HEK293 (cell line): ENCODE results near the gene CYTH3.
A peak's percentile ranks its signal among the peaks of the same experiment; 100 is the strongest.

ENCODE experiments used
- CTCF ChIA-PET: fragments of 350-600 bp; formaldehyde crosslinking; extraction: SDS; loops from one replicate; lab custom pipeline; 2021; ENCODE audit warnings: antibody characterized with exemption; lab: Yijun Ruan, JAX
- POLR2A ChIA-PET: fragments of 300-600 bp; formaldehyde crosslinking; extraction: SDS; loops from one replicate; lab custom pipeline; 2020; ENCODE audit warnings: antibody characterized with exemption, inconsistent platforms; lab: Yijun Ruan, JAX
- H3K27ac ChIP-seq: fragments of 200-500 bp; sonication (Bioruptor generic); 2 replicates; pipeline ENCODE4 v1.5.1; 2014; ENCODE audit warnings: low read depth, low read length, control low read depth, inconsistent platforms; ENCODE audit errors: extremely low read depth
- H3K36me3 ChIP-seq, 2 experiments: fragments of 200-500 bp in 1 of 2; sonication (Bioruptor generic) in 1 of 2; 1 replicate in 1 of 2; 2 replicates in 1 of 2; pipeline ENCODE4 v1.5.1; 2014 to 2017; ENCODE audit warnings: inconsistent platforms in 2 of 2, low read length in 2 of 2; ENCODE audit not compliant: control insufficient read depth in 2 of 2, insufficient read depth in 1 of 2
- H3K4me1 ChIP-seq: fragments of 200-500 bp; sonication (Bioruptor generic); 2 replicates; pipeline ENCODE4 v1.5.1; 2014; ENCODE audit warnings: mild to moderate bottlenecking, low read length, inconsistent platforms; ENCODE audit not compliant: control insufficient read depth, insufficient read depth
- H3K4me3 ChIP-seq: 2 replicates; pipeline ENCODE4 v1.5.1; 2011; ENCODE audit warnings: low read depth, mild to moderate bottlenecking, control low read depth, low read length, moderate library complexity
- H3K9me3 ChIP-seq: fragments of 200-500 bp; sonication (Bioruptor generic); 2 replicates; pipeline ENCODE4 v1.5.1; 2014; ENCODE audit warnings: low read depth, low read length, inconsistent platforms; ENCODE audit not compliant: control insufficient read depth, insufficient read depth
- ATF2 ChIP-seq: fragments of 450-650 bp; formaldehyde crosslinking; IDR thresholded peaks from 2 replicates; pipeline ENCODE4 v1.5.1; 2016; ENCODE audit warnings: missing biosample characterization, missing genetic modification characterization, low read depth
- GFI1B ChIP-seq: fragments of 450-650 bp; formaldehyde crosslinking; IDR thresholded peaks from 2 replicates; pipeline ENCODE4 v1.5.1; 2016; ENCODE audit warnings: missing biosample characterization, missing genetic modification characterization
- GLIS1 ChIP-seq: fragments of 450-650 bp; formaldehyde crosslinking; IDR thresholded peaks from 2 replicates; pipeline ENCODE4 v1.5.1; 2016; ENCODE audit warnings: missing biosample characterization, missing genetic modification characterization
- HIC1 ChIP-seq: fragments of 450-650 bp; formaldehyde crosslinking; IDR thresholded peaks from 2 replicates; pipeline ENCODE4 v1.5.1; 2016; ENCODE audit warnings: missing biosample characterization, missing genetic modification characterization
- INSM2 ChIP-seq: fragments of 450-650 bp; formaldehyde crosslinking; IDR thresholded peaks from 2 replicates; pipeline ENCODE4 v1.5.1; 2016; ENCODE audit warnings: missing biosample characterization, missing genetic modification characterization
- KLF8 ChIP-seq: fragments of 450-650 bp; formaldehyde crosslinking; IDR thresholded peaks from 2 replicates; pipeline ENCODE4 v1.5.1; 2016; ENCODE audit warnings: missing biosample characterization, missing genetic modification characterization
- SCRT2 ChIP-seq: fragments of 450-650 bp; formaldehyde crosslinking; IDR thresholded peaks from 2 replicates; pipeline ENCODE4 v1.5.1; 2016; ENCODE audit warnings: missing biosample characterization, missing genetic modification characterization
- SP7 ChIP-seq: fragments of 450-650 bp; formaldehyde crosslinking; IDR thresholded peaks from 2 replicates; pipeline ENCODE4 v1.5.1; 2016; ENCODE audit warnings: missing biosample characterization, missing genetic modification characterization
- ZBTB17 ChIP-seq: fragments of 450-650 bp; formaldehyde crosslinking; IDR thresholded peaks from 2 replicates; pipeline ENCODE4 v1.5.1; 2016; ENCODE audit warnings: missing biosample characterization, missing genetic modification characterization
- ZFHX2 ChIP-seq: fragments of 450-650 bp; formaldehyde crosslinking; conservative IDR thresholded peaks from 2 replicates; pipeline ENCODE4 v1.5.1; 2016; ENCODE audit warnings: missing biosample characterization, missing genetic modification characterization
- ZNF114 ChIP-seq: fragments of 450-650 bp; formaldehyde crosslinking; IDR thresholded peaks from 2 replicates; pipeline ENCODE4 v1.5.0; 2017; ENCODE audit warnings: missing biosample characterization, missing genetic modification characterization
- ZNF133 ChIP-seq: fragments of 450-650 bp; formaldehyde crosslinking; IDR thresholded peaks from 2 replicates; pipeline ENCODE4 v1.5.1; 2016; ENCODE audit warnings: missing biosample characterization, missing genetic modification characterization
- ZNF157 ChIP-seq: fragments of 450-650 bp; formaldehyde crosslinking; IDR thresholded peaks from 2 replicates; pipeline ENCODE4 v1.5.1; 2016; ENCODE audit warnings: missing biosample characterization, missing genetic modification characterization
- ZNF19 ChIP-seq: fragments of 450-650 bp; formaldehyde crosslinking; IDR thresholded peaks from 2 replicates; pipeline ENCODE4; 2016; ENCODE audit warnings: missing biosample characterization, missing genetic modification characterization, low read depth
- ZNF37A ChIP-seq: fragments of 450-650 bp; IDR thresholded peaks from 2 replicates; pipeline ENCODE4 v1.5.1; 2018; ENCODE audit warnings: missing biosample characterization, missing genetic modification characterization
- ZNF416 ChIP-seq: fragments of 450-650 bp; formaldehyde crosslinking; IDR thresholded peaks from 2 replicates; pipeline ENCODE4 v1.5.1; 2016; ENCODE audit warnings: missing biosample characterization, missing genetic modification characterization
- ZNF426 ChIP-seq: fragments of 450-650 bp; formaldehyde crosslinking; IDR thresholded peaks from 2 replicates; pipeline ENCODE4 v1.5.1; 2017; ENCODE audit warnings: missing biosample characterization, missing genetic modification characterization, mild to moderate bottlenecking, inconsistent platforms, moderate library complexity
- ZNF571 ChIP-seq: fragments of 450-650 bp; formaldehyde crosslinking; IDR thresholded peaks from 2 replicates; pipeline ENCODE4 v1.5.0; 2017; ENCODE audit warnings: missing biosample characterization, missing genetic modification characterization
- ZNF623 ChIP-seq: fragments of 450-650 bp; formaldehyde crosslinking; IDR thresholded peaks from 2 replicates; pipeline ENCODE4 v1.5.1; 2016; ENCODE audit warnings: missing biosample characterization, missing genetic modification characterization
- ZNF629 ChIP-seq: fragments of 450-650 bp; formaldehyde crosslinking; IDR thresholded peaks from 2 replicates; pipeline ENCODE4 v1.5.1; 2017; ENCODE audit warnings: missing biosample characterization, missing genetic modification characterization
- ZNF654 ChIP-seq: fragments of 450-650 bp; formaldehyde crosslinking; IDR thresholded peaks from 2 replicates; pipeline ENCODE4 v1.5.1; 2016; ENCODE audit warnings: low read depth, missing biosample characterization, missing genetic modification characterization
- ZNF692 ChIP-seq: fragments of 450-650 bp; formaldehyde crosslinking; IDR thresholded peaks from 2 replicates; pipeline ENCODE4 v1.5.1; 2016; ENCODE audit warnings: missing biosample characterization, missing genetic modification characterization
- ZNF791 ChIP-seq: fragments of 450-650 bp; formaldehyde crosslinking; IDR thresholded peaks from 2 replicates; pipeline ENCODE4 v1.5.1; 2016; ENCODE audit warnings: missing biosample characterization, missing genetic modification characterization

CYTH3 gene

GRCh38 chr7:6146666-6147065 is 125.8 kb downstream of the CYTH3 start:
- peaks cover 42 to 85% of the 10 kb centered on the region in 2 experiments for H3K36me3 ChIP-seq
- CTCF ChIA-PET: interaction anchor here (0.6 kb wide), 1 partner anchor 149 kb away, joined by 3 read pairs; no protein-coding TSS in a partner anchor

GRCh38 chr7:6143997-6144396 is 128.4 kb downstream of the CYTH3 start:
- POLR2A ChIA-PET: no interaction called here
- H3K4me3 ChIP-seq: no peak overlapping the region
- H3K27ac ChIP-seq: no peak overlapping the region
- CTCF ChIA-PET: no interaction called here
- TF ChIP-seq SCRT2 (tag by site-specific recombination): no peak
- no peak for TF ChIP-seq ZNF416 (tag by site-specific recombination)
- TF ChIP-seq ATF2 (tag by site-specific recombination): 0 out of 2 replicates have a peak, but pooled peaks have one; percentile 20
- no peak for TF ChIP-seq ZNF571 (tag by site-specific recombination)
- TF ChIP-seq INSM2 (tag by site-specific recombination): no peak
- no peak for TF ChIP-seq GFI1B (tag by site-specific recombination)
- TF ChIP-seq ZNF426: no peak
- H3K4me1 ChIP-seq: no peaks in the 10 kb centered on the region
- H3K36me3 ChIP-seq: peaks cover 42 to 74% of the 10 kb centered on the region in 2 experiments
- no peaks in the 10 kb centered on the region for H3K9me3 ChIP-seq

More at GRCh38 chr7:6146666-6147065, 125.8 kb downstream of the CYTH3 start:
- no peak overlapping the region for H3K27ac ChIP-seq
- TF ChIP-seq ZFHX2 (tag by site-specific recombination): no peak
- no peak for TF ChIP-seq ZNF623 (tag by site-specific recombination)
- no peak for TF ChIP-seq ZNF19 (tag by site-specific recombination)
- no peak for TF ChIP-seq HIC1 (tag by site-specific recombination)
- TF ChIP-seq ZBTB17: no peak
- TF ChIP-seq ZNF133: no peak
- no peak for TF ChIP-seq ZNF37A (tag by site-specific recombination)
- no peak for TF ChIP-seq SP7 (tag by site-specific recombination)
- TF ChIP-seq GLIS1 (tag by site-specific recombination): no peak
- TF ChIP-seq ZNF791 (tag by site-specific recombination): no peak
- no peak for TF ChIP-seq ZNF416 (tag by site-specific recombination)
- no peak for TF ChIP-seq ZNF157 (tag by site-specific recombination)
- TF ChIP-seq ZNF692: no peak
- TF ChIP-seq INSM2 (tag by site-specific recombination): no peak
- TF ChIP-seq ZNF629 (tag by site-specific recombination): no peak
- no peak for TF ChIP-seq ZNF114 (tag by site-specific recombination)
- no peak for TF ChIP-seq KLF8 (tag by site-specific recombination)
- no peak for TF ChIP-seq ZNF654
- no peak overlapping the region for H3K4me3 ChIP-seq
- no peaks in the 10 kb centered on the region for H3K9me3 ChIP-seq
- no peaks in the 10 kb centered on the region for H3K4me1 ChIP-seq
- POLR2A ChIA-PET: no interaction called here
